T-helper 1 cell treated with Interleukin-12 subunit alpha and Interleukin-12 subunit beta and Interleukin-4 antibody, amounts not matched to agents 30 ng/mL and 1 ng/mL, for 36 hours (primary cell): ENCODE results near the gene ANAPC13. TPM values are rescaled to one million over a fixed set of nuclear protein-coding genes. Genes with fewer than 3 reads are reported as not detected.

Experiments used
- intact Hi-C: fragments of 100-400 bp; cut with micrococcal nuclease; formaldehyde crosslinking; loops from one replicate; pipeline ENCODE4 v1.15.1; 2024
- total RNA-seq: library from RNA; stranded (reverse); gene quantifications from 2 replicates; pipeline ENCODE4 v1.2.3, GENCODE V29; 2022

Gene ANAPC13
- 19.8 and 22.9 TPM in 2 replicates for total RNA-seq

- intact Hi-C loops: loop anchor here (1.0 to 10.0 kb wide), 14 partner anchors 10 to 1766 kb away; partner anchors contain the start of genes CDV3, MSL2, NPHP3 and PCCB
These were observed at the start of gene ANAPC13, which contains the start of gene CEP63 for GRCh38 chr3:134485718-134486576. Gene ANAPC13 (minus strand): TSS chr3:134485985. CDS start chr3:134482904, 3,081 bp downstream. Gene CEP63 (plus strand): TSS chr3:134486057. CDS start chr3:134495321, 9,264 bp downstream.

GRCh38 chr3:134535186-134535970 is 49.6 kb upstream of the ANAPC13 start:
- intact Hi-C loops: no loop called here

- intact Hi-C loops: no loop called here
These were observed 47.7 kb upstream of the ANAPC13 start for GRCh38 chr3:134533493-134533892.

GRCh38 chr3:134527538-134528186 is 41.9 kb upstream of the ANAPC13 start:
- intact Hi-C loops: no loop called here

DNA sequence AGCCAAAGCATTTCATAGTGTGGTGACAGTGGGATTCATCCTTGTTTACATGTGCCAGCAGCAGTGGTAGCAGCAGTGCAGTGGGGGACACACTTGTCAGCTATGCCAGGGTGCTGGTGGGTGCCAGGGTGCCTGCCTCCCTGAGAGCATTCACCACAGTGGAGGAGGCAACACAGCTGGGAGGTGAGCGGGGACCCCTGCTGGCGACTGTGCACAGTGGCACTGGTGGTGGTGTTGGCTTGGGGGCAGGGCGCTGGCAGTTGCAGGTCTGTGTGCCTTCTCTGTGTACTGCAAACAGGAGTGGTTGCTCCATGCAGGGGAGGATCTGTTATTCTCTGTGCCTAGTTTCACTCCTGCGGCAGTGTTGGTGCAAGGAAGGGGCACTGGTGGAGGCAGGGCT is 41.3 kb upstream of the ANAPC13 start:
- intact Hi-C loops: no loop called here

GRCh38 chr3:134526319-134526718 is 40.5 kb upstream of the ANAPC13 start:
- intact Hi-C loops: no loop called here

DNA sequence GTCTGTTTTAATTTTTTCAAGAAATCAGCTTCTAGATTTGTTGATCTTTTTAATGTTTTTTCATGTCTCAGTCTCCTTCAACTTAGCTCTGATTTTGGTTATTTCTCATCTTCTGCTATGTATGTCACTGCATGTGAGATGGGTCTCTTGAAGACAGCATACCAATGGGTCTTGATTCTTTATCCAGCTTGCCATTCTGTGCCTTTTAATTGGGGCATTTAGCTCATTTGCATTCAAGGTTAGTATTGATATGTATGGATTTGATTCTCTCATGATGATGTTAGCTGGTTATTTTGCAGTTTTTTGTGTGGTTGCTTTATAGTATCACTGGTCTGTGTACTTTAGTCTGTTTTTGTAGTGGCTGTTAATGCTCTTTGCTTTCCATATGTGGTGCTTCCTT is 39.5 kb upstream of the ANAPC13 start:
- intact Hi-C loops: no loop called here

DNA sequence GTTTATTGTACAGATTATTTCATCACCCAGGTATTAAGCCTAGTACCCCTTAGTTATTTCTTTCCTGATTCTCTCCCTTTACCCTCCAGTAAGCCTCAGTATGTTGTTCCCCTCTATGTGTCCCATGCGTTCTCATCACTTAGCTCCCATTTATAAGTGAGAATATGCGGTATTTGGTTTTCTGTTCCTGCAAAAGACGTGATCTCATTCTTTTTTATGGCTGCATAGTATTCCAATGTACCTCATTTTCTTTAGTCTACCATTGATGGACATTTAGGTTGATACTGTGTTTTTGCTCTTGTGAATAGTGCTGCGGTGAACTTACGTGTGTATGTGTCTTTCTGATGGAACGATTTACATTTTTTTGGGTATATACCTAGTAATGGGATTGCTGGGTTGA is 36.8 kb upstream of the ANAPC13 start:
- intact Hi-C loops: no loop called here

DNA sequence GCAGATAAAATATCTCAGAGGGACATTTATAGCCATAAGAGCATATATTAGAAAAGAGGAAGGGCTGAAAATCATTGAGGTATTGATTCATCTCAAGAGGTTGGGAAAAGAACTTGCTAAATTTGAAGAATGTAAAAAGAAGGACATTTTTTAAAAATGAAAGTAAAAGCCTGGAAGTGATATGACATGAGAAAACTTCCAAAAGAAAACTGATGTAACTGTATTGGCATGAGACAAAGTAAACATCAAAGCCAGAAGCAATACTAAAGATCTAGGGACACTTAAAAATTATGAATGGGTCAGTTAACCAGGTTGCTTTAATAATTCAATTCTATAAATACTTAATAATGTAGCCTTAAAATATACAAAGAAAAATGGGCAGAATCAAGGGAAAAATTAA is 32.0 kb upstream of the ANAPC13 start:
- intact Hi-C loops: no loop called here

DNA sequence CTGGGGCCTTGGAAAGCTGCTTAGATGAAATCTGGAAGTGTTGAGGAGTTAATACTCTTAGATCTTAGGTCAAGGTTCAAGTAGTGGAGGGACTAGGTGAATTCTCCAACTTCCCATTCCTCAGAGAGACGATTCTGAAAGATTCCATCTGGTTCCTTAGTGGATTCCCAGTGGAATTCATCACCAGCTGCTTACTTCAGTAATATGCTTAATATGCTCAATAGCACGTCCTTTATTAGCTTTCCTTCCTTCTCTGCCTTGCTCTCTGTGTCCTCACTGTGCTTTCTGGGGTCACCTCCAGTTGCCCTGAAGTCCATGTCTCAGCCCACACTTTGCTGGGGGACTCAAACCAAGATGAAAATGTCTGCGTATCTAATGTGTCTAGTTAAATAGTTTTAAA is 31.1 kb upstream of the ANAPC13 start:
- intact Hi-C loops: no loop called here

GRCh38 chr3:134511500-134511899 is 25.7 kb upstream of the ANAPC13 start:
- intact Hi-C loops: no loop called here

DNA sequence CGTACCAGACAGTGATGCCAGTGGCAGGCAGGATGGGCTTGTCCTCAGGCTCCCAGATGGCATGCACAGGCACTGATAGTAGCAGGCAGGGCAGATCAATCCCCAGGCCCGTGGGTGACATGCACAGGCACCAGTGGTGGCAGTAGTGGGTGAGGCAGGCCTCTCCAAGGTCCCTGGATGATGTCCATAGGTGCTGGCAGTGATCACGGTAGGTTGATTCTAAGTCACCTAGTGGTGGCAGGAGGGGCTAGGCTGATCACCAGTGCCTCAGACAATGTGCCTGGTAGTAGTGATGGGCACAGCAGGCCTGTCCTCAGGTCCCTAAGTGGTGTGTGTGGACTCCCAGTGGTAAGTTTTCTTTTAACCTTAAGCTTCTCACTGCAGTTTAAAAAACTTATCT is 19.7 kb upstream of the ANAPC13 start:
- intact Hi-C loops: no loop called here

- intact Hi-C loops: loop anchor here (1.0 kb wide), 1 partner anchor 39 kb away; no protein-coding TSS in a partner anchor
These were observed 18.3 kb upstream of the ANAPC13 start for GRCh38 chr3:134504132-134504531.

- intact Hi-C loops: no loop called here
These were observed 17.5 kb upstream of the ANAPC13 start for GRCh38 chr3:134503266-134503665.

GRCh38 chr3:134496471-134497071 is 10.8 kb upstream of the ANAPC13 start:
- intact Hi-C loops: loop anchor here (1.0 kb wide), 1 partner anchor 10 kb away; the partner anchor contains the start of gene CEP63

DNA sequence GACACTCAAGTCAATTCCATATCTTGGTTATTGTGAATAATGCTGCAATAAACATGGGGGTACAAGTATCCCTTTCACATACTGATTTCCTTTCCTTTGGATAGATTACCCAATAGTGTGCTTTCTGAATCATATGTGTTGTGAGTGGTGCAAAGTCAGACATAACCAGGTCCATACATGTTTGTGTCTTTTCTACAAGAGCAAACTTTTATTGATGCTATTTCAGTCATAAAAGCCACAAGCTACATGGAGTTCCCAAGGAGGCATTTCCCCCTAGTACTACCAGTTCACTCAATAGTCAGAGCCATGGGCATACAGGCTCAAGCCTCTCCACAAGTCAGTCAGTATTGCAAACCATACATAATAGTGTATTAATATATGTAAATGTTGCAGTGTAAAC is 10.2 kb upstream of the ANAPC13 start:
- intact Hi-C loops: loop anchor here (1.0 kb wide), 1 partner anchor 10 kb away; the partner anchor contains the start of gene CEP63

DNA sequence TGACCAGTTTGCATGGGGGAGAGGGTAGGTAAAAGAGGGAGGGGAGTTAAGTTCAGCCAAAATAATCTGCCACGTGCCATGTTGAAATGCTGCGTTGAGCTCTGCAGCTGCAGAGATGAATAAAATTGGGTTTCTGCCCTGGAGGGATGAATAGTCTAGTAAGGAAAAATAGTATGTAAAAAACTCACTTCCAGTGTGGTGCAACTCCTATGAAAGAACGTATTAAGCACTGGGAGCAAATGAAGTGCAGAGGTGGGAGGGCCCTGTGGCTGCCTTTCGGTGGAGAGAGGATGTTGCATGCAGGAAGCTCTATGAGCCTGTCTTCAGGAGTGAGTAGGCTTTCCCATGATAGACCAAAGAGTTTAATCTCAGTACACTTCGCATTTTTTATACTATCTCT is 8.7 kb upstream of the ANAPC13 start:
- intact Hi-C loops: no loop called here

- intact Hi-C loops: loop anchor here (2.0 to 10.0 kb wide), 5 partner anchors 55 to 1765 kb away; partner anchors contain the start of genes PCCB and PPP2R3A
These were observed 1.6 kb upstream of the ANAPC13 start for GRCh38 chr3:134487406-134487805.

DNA sequence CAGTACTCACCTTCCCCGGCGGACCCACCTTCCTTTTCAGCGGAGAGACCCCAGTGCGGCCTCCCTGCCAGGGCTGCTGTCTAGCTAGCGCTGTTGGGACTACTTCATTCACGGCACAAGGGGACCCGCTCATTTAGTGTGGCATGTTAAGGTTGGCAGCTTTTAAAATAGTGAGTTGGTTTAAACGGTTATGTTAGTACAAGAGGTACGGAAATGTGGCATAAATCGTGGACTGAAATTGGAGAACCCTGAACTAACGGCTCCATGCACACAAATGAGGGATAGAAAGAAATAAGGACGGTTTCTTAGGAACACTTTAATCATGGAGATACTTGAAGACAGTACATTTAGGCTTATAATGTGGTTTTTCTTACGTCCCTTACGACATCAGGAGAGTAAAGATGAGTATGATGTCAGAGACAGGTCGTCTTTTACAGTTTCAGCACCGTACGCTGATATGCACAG is 824 bp upstream of the ANAPC13 start:
- intact Hi-C loops: loop anchor here (1.0 to 10.0 kb wide), 10 partner anchors 10 to 1766 kb away; partner anchors contain the start of genes CDV3, MSL2, NPHP3 and PCCB

GRCh38 chr3:134485075-134485717 is 589 bp downstream of the ANAPC13 start:
- intact Hi-C loops: loop anchor here (1.0 to 10.0 kb wide), 7 partner anchors 11 to 1767 kb away; partner anchors contain the start of genes PCCB, PPP2R3A, SRPRB and TOPBP1
